Measurements from ENCODE around the gene JDP2.

DNA sequence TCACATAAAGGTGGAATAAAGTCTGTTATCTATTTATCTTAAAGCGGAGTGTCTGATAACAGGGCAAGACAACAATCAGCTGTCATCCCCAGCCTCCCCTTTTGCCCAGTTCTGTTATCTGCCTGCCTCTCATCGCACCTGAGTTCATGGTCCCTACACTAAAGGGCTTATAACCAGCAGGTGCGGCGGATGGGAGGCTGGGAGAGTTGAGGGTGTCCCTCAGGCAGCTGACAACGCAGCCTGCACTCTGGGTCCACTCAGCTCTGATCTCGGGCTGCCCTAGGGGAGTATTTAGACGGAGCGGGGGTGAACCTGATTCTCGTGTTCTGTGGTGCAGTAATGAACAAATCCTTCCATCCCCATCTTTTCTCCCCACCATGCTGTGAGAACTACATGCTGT, 34.0 kb upstream of the JDP2 start:
- TF ChIP-seq CTCF (conservative IDR thresholded peaks at IDR 0.05; ENCODE audit: low read depth, low read length) = no peak
- TF ChIP-seq EZH2 (IDR thresholded peaks at IDR 0.05; ENCODE audit: borderline replicate concordance, low read depth, low read length, poor library complexity, severe bottlenecking) = no peak
